T-helper 2 cell treated with Interferon-gamma antibody and Interleukin-4, amounts not matched to agents 100 ng/mL and 5 ng/mL, for 36 hours (primary cell): ENCODE results near the gene ENPP7. TPM values are rescaled to one million over a fixed set of nuclear protein-coding genes. Genes with fewer than 3 reads are reported as not detected.

Experiments used
- intact Hi-C: fragments of 100-400 bp; cut with micrococcal nuclease; formaldehyde crosslinking; loops from one replicate; pipeline ENCODE4 v1.15.1; 2023
- total RNA-seq: library from RNA; stranded (reverse); gene quantifications from 2 replicates; pipeline ENCODE4 v1.2.3, GENCODE V29; 2022

ENPP7 gene
- total RNA-seq, 1 donor from 2014 or later: not detected

GRCh38 chr17:79702550-79703236 lies 28.1 kb upstream of the ENPP7 start:
- intact Hi-C loops: no loop called here

- intact Hi-C loops: loop anchor here (5.0 kb wide), 1 partner anchor 617 kb away; no protein-coding TSS in a partner anchor
These were observed 26.1 kb upstream of the ENPP7 start for GRCh38 chr17:79704691-79705090.

- intact Hi-C loops: loop anchor here (5.0 kb wide), 1 partner anchor 618 kb away; no protein-coding TSS in a partner anchor
These were observed 25.1 kb upstream of the ENPP7 start for GRCh38 chr17:79705674-79706073.

GRCh38 chr17:79706931-79707850 lies 23.6 kb upstream of the ENPP7 start:
- intact Hi-C loops: loop anchor here (5.0 kb wide), 1 partner anchor 620 kb away; no protein-coding TSS in a partner anchor

- intact Hi-C loops: loop anchor here (5.0 kb wide), 1 partner anchor 621 kb away; no protein-coding TSS in a partner anchor
These were observed 22.5 kb upstream of the ENPP7 start for GRCh38 chr17:79707931-79708891.

- intact Hi-C loops: no loop called here
These were observed 18.9 kb upstream of the ENPP7 start for GRCh38 chr17:79711715-79712305.

GRCh38 chr17:79713391-79713790 lies 17.4 kb upstream of the ENPP7 start:
- intact Hi-C loops: no loop called here

- intact Hi-C loops: no loop called here
These were observed 16.3 kb upstream of the ENPP7 start for GRCh38 chr17:79714176-79715097.

- intact Hi-C loops: no loop called here
These were observed 15.4 kb upstream of the ENPP7 start for GRCh38 chr17:79715098-79715942.

- intact Hi-C loops: no loop called here
These were observed 14.6 kb upstream of the ENPP7 start for GRCh38 chr17:79715943-79716797.

GRCh38 chr17:79720705-79721292 lies 9.9 kb upstream of the ENPP7 start:
- intact Hi-C loops: no loop called here

GRCh38 chr17:79721993-79722671 lies 8.6 kb upstream of the ENPP7 start:
- intact Hi-C loops: no loop called here

- intact Hi-C loops: no loop called here
These were observed 8.0 kb upstream of the ENPP7 start for GRCh38 chr17:79722787-79723186.

- intact Hi-C loops: no loop called here
These were observed 2.4 kb upstream of the ENPP7 start for GRCh38 chr17:79728169-79728907.

GRCh38 chr17:79728908-79729471 lies 1.8 kb upstream of the ENPP7 start:
- intact Hi-C loops: no loop called here

GRCh38 chr17:79729761-79730160 lies 982 bp upstream of the ENPP7 start:
- intact Hi-C loops: no loop called here
